Ovary (tissue), 3 donors: ENCODE results near the gene ADGRA1.

Experiments
- POLR2A ChIP-seq: fragments of 450-650 bp; IDR thresholded peaks from one replicate; pipeline ENCODE4 v1.6.1; 2017; ENCODE audit warnings: antibody characterized with exemption, mild to moderate bottlenecking, moderate library complexity
- TF ChIP-seq, protein P1 (sequence below), 3 donors: fragments of 450-650 bp in 2 of 3; fragments of 200-600 bp in 1 of 3; IDR thresholded peaks; one replicate each; pipeline versions ENCODE4 v1.5.1 to v1.8.0; 2016 to 2022; ENCODE audit warnings: antibody characterized with exemption in 3 of 3, mild to moderate bottlenecking in 1 of 3
- donor health status: DM: no; HTN: no; CAD: no.

DNA sequence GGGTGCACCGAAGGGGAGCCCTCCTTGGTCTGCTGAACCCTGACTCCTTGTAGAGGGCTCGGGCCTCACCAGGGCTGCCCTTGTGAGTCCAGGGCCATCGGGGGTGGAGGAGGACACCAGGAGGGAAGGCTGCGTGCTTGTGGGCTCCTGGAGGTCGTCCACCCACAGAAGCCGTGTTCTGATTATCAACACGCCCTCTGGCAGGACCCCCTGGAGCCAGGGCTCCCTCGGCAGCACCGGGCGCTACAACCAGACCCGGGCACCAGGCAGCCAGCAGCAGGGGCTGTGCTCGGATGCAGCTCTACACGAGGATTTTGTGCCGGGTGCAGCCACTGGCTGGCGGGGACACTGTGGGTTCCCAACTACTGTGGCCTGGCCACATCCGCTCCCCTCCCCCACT is 6.1 kb upstream of the ADGRA1 start:
- TF ChIP-seq, protein P1, sequence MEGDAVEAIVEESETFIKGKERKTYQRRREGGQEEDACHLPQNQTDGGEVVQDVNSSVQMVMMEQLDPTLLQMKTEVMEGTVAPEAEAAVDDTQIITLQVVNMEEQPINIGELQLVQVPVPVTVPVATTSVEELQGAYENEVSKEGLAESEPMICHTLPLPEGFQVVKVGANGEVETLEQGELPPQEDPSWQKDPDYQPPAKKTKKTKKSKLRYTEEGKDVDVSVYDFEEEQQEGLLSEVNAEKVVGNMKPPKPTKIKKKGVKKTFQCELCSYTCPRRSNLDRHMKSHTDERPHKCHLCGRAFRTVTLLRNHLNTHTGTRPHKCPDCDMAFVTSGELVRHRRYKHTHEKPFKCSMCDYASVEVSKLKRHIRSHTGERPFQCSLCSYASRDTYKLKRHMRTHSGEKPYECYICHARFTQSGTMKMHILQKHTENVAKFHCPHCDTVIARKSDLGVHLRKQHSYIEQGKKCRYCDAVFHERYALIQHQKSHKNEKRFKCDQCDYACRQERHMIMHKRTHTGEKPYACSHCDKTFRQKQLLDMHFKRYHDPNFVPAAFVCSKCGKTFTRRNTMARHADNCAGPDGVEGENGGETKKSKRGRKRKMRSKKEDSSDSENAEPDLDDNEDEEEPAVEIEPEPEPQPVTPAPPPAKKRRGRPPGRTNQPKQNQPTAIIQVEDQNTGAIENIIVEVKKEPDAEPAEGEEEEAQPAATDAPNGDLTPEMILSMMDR (IDR thresholded peaks at IDR 0.05): no peak
- no peak for TF ChIP-seq POLR2A
